LNCaP clone FGC (cell line): ENCODE measurements around the gene PDILT.
"Not testable (repeated sequence)": the region's sequence is repeated elsewhere in the genome, so short reads cannot be mapped to it uniquely, and the experiment has no call there.

Experiments
- DNase-seq: peaks from one replicate; pipeline ENCODE4 v3.0.0-alpha.2; 2011; ENCODE audit warnings: low read depth
- H3K4me3 ChIP-seq: 2 replicates; pipeline ENCODE4 v1.5.1; 2011; ENCODE audit warnings: mild to moderate bottlenecking, low read depth, low read length, control low read depth
- CTCF ChIP-seq: IDR thresholded peaks from 2 replicates; pipeline ENCODE4 v1.5.1; 2012; ENCODE audit warnings: mild to moderate bottlenecking; ENCODE audit not compliant: control insufficient read depth, insufficient read depth; ENCODE audit errors: extremely low read depth

PDILT gene

GRCh38 chr16:20326321-20326720, 78.2 kb downstream of the PDILT start:
- DNase-seq: no peak
- TF ChIP-seq CTCF: no peak
- no peak overlapping the region for H3K4me3 ChIP-seq

- H3K4me3 ChIP-seq: no peak overlapping the region
- TF ChIP-seq CTCF: no peak
- no peak for DNase-seq
Measured at GRCh38 chr16:20325005-20325404, 79.5 kb downstream of the PDILT start.

- TF ChIP-seq CTCF: no peak
- no peak for DNase-seq
Measured at GRCh38 chr16:20323591-20324117, 80.9 kb downstream of the PDILT start.

GRCh38 chr16:20322696-20323095, 81.8 kb downstream of the PDILT start:
- H3K4me3 ChIP-seq: no peak overlapping the region
- no peak for TF ChIP-seq CTCF
- DNase-seq: no peak

More at GRCh38 chr16:20323591-20324117, 80.9 kb downstream of the PDILT start:
- H3K4me3 ChIP-seq: no peak overlapping the region

- H3K4me3 ChIP-seq: no peak overlapping the region
- TF ChIP-seq CTCF: no peak
- no peak for DNase-seq
Measured at GRCh38 chr16:20321671-20322070, 82.9 kb downstream of the PDILT start.

GRCh38 chr16:20321051-20321450, 83.5 kb downstream of the PDILT start:
- DNase-seq: not testable (repeated sequence)

DNA sequence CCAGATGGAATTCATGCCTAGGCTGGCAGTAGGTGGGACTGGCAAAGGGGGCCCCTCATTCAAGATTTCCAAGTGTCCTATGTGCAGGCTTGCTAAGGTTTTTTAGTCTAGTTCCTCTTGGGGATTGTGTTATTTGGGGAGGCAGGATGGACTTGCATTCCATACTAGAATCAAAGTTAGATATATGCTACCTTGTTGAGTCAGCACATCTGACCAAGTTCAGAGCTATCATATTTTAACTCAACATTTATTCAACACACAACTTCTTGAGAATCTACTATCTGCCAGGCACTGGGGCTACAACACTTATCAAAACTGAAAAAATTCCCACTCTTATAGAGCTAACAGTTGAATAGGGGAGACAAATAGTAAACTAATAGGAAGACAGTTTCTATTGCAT, 83.9 kb downstream of the PDILT start:
- H3K4me3 ChIP-seq: no peak overlapping the region
- no peak for TF ChIP-seq CTCF
- DNase-seq: no peak

More at GRCh38 chr16:20321051-20321450, 83.5 kb downstream of the PDILT start:
- H3K4me3 ChIP-seq: not testable (repeated sequence)
